Activated naive CD4-positive, alpha-beta T cell treated with anti-CD3 and anti-CD28 coated beads, Interleukin-2, amount 50 U/mL, for 16 hours (primary cell): ENCODE results near the gene KRT32.
"Not testable (repeated sequence)": the region's sequence is repeated elsewhere in the genome, so short reads cannot be mapped to it uniquely, and the experiment has no call there.

Source experiments
- DNase-seq: peaks from one replicate; pipeline ENCODE4 v3.0.0-alpha.2; 2020

The KRT32 gene

DNA sequence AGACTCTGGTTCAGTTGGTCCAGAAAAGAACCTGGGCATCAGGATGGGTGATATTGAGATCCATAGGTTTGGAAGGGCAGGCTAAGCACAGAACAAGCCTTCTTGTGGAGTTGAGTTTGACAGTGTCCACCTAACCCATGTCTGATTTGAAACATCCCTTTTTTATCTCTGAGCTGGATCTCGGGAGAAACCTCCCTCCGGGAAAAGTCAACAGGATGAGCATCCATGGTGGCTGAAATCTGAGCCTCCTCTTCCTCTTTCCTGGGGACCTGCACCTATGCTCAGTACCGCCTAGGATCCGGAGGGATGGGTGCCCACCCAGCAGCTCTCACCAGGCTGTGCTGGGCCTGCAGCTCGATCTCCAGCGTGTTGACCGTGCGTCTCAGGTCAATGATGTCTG lies 3.4 kb downstream of the KRT32 start:
- no peak for DNase-seq

DNA sequence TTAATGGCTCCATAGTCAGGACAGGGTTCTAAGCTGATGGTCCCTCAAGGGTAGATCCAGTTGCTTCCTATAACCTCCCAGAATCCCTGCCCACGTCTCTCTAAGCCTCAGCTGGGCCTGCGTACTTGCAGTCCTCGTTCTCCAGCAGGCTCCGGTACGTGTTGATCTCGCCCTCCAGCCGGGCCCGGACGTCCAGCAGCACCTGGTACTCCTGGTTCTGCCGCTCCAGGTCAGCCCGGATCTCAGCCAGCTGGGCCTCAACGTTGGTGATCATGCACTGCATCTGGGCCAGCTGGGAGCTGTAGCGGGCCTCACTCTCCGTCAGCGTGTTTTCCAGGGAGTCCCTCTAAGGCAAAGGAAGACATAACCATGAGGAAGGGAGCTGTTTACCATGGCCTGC lies 4.5 kb downstream of the KRT32 start:
- no peak for DNase-seq

DNA sequence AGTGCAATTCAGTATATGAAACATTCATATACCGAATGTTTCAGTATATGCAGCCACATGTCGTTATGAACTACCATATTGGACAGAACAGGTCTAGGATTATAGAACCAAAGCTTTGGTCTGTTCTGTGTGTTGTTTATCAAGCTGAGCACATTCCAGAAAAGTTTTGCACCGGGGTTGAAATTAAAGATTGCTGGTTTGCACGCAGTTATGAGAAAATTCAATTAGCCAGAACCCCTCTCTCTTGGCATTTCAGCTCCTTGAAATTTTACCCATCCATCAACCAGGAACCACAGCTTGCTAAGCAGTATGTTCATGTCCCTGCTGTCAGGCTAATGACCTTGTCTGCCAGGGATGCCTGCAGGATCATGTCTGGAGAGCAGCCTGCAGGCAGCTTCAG lies 9.5 kb downstream of the KRT32 start:
- DNase-seq: no peak

DNA sequence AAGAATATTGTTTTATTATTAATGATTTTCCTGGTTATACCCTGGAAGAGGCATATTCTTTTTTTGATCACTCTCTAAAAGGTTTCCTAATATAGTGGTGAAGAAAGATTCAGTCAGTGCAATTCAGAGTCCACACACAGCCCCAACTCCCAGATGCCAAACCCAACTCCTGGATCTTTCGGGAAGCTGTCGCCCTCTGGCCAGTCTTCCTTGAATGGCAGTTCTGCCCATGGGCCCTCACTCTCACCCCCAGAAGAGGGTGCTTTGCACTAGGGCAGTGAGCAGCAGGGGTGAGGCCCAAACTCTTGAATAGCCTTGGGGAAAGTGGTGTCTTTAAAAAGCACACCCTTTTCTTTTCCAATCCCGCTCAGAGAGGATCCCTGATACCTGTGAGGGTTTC lies 11.0 kb downstream of the KRT32 start:
- DNase-seq: no peak

DNA sequence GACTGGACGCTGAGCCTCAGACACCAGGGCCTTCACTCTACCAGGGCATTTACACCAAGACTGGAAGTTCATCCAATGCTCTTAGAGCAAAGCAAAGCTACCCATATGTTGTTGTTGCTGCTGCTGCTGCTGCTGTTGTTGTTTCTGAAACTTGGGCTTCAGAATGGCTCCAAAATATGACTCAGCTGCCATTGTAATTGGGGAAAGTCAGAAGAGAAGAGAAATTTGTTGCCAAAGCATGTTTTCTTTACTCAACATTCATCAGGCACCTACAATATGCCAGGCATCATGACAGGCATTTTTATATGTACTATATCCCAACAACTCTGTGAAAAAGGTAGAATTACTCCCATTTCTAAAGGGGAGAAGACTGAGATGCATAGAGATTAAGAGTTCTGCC lies 11.9 kb downstream of the KRT32 start:
- DNase-seq: no peak

DNA sequence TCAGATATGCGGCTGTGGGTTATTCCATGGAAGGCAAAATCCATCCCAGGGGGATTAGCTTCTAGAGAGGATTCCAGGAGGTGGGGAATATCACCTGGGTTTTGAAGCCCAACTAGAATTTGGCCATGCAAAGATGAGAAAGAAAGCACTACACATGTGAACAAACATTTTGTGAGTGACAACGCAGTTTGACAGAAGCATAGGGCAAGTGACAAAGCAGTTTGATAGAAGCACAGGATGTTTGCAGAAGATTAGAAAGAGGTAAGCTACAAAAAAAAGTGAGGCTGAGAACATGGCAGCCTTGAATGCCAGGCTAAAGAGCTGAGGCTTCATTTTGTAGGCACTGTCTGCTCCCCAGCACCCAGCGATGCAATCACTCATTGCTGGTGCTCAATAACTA lies 14.1 kb downstream of the KRT32 start:
- no peak for DNase-seq

DNA sequence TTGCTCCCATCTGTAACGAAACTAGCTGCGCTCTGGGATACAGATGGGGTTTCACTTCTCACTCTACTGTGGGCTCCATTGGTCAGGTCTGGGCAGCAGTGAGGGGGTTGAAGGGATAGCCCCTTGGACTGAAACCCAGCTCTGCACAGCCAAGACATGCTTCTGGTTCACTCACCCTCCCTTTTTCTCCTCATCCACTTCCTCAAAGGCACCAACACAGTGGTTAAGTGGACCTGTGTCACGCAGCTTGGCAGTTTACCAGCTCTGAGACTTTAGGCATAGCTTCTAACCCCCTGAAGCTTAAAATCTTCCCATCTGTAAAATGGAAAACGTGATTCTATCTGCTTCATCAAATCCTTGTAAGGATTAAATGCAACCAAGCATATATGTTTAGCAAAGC lies 14.9 kb downstream of the KRT32 start:
- no peak for DNase-seq

DNA sequence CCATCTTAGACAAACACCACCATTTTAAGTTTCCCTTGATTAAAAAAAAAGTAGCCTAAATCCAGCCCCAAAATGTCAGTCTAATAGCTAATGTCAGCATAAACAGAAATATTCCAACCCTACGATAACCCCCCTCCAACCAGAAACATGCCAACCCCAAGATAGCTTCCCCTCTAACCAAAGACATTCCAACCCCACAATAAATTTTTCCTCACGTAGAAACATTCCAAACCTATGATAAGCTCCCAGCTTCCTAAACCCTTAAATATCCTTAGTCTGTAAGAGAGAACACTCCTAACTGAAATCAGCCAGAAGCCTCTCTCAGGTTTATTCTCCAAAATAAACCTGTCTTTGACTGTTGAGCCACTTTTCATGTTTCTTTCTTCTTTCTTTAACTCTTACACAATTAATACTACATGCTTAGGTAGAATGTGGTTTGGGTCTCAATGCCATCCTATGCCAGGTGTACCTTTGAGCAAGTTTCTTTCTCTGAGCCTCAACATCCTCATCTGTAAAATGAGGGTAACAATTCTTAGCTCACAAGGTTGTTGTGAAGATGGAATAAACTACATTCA lies 15.9 kb downstream of the KRT32 start:
- no peak for DNase-seq

DNA sequence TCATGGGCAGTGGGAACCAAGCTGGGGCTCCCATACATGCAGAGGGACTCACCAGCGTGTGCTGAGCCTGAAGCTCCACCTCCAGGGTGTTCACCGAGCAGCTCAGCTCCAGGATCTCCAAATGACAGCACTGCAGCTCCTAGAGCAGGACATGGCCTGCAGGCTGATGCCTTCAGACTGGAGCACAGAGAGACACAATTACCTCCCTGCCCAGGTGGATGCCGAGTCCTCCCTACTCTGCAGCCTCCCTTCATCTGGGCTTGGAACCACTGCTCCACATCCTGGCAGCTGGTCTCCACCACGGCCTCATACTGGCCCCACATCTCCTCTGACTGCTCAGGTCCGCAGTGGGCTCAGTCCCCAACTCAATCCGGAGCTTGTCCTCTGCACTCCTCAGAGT lies 18.2 kb downstream of the KRT32 start:
- no peak for DNase-seq

DNA sequence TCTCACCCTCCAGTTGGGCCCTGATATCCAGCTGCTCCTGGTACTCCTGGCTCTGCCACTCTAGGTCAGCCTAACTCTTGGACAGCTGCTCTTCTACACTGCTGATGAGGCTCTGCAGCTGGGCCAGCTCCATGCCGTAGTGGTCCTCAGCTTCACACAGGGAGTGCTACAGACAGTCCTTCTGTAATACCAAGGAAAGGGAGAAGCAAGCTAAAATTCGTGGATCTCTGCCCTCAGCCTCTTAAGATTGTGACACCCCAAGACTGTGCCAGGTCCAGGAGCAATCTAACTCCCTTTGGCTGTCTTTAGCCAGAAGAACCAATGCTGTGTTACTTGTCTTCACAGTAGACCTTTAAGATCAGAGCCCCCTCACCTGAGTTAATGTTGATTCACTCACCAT lies 18.7 kb downstream of the KRT32 start:
- DNase-seq: no peak

DNA sequence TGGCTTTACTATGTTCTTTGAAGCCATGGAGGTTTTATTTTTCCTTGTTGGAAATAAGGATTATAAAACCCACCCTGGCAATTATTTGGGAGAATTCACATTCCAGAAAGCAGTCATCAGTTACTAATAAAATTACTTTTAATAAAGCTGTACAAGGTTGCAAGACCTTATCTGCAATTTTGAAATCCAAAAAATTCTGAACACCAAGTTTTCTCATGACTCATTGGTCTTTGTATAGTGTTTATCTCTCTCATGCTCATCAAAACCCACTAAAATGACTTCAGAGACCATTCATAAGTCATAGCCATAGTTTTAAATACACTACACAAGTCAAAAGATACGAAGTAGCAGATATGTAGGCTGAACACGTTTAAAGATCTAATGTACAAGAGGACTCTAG lies 20.4 kb downstream of the KRT32 start:
- no peak for DNase-seq

DNA sequence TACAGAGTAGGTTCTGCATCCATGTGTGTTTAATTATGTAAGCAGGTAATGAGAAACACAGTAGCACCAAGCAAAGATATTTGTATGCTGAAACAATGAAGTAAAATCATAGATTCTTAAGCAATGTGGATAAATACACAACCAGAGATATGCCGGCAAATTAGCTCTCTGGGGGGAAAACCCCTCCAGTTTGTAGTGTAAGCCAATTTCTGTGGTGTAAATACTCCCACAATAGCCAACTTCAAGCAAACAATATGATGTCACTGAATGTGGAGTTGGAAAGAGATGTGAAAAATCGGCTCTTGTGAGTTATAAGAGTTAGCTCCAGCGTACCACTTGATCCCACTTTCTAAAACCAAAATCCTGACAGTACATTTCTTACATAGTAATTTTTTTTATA lies 22.5 kb downstream of the KRT32 start:
- DNase-seq: no peak

DNA sequence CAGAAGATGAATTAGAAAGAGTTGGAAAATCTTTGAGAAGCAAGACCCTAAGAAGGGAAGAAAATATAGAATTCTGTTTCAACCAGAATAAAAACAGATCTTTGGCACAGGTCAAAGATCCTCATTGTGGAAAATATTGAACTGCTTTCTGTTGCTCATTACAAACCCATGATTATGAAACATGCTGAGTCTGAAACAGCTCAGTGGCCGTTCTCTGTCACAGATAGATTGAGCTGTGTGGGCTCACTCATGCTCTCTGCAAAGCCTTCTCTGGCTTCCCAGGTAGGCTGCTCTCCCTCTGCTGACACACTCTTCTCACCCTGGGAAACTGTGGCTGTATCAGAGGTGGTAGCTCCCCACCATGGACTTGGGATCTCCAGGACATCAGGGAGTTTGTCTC lies 23.0 kb downstream of the KRT32 start:
- DNase-seq: no peak

DNA sequence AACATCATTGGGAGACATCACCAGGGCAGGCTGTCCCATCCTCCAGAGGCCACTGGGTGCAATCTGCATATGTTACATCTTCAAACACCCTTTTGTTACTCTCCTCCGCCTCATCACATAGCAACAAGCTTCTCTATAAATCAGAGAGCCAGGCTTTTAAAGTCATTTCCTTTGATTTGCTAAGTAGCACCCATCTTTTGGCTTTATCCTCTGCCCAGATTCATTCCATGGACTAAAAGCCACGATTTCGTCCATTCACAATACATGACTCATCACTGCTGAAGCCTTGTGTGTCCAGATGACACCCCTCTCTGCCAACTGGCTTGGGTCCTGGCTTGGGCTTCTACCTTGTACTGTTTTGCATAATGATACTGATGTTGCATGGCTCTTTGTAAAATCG lies 24.4 kb downstream of the KRT32 start:
- DNase-seq: no peak

DNA sequence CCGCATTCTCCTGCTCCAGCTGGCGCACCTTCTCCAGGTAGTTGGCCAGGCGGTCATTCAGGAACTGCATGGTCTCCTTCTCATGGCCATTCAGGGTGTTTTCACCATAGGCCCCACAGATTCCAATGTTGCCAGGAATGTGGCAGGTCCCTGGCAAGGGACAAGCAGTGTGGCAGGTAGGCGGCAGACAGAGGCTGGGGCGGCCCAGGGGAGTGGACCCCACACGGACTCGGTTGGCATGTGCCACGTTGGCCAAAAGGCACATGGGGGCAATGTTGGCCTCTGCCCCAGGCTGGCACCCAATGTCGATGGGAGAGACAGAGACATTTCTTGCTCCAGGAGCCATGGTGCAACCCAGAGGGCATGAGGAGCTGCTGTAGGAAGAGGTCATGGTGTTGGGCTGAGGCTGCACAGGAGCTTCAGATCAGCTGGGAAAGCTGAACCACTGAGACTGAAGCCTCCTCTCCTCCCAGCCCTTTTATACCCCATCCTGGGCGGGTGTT lies 26.6 kb downstream of the KRT32 start, which contains the start of gene KRT38:
Gene KRT38, minus strand, starts transcription at position 453 of the 503 bp plus-strand sequence. Its CDS starts 62 bp downstream, at position 391.
- no peak for DNase-seq

DNA sequence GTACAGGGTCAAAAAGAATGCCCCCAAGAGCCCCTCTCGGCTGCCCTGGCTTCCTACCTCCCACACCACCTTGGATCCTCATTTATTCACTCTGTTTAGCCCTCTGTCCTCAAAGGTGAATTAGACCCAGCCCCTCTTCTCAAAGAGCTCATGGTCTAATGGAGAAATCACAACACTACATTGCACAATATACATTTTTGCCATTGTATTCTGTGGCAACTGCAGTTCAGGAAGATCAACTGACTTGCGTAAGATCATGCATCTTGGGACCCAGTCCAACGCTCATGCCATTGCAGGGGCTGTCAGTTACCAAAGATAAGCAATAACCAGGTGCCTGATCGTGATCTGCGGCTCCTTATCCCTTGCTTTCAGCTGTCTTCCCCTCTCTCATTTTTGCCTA lies 27.8 kb downstream of the KRT32 start:
- DNase-seq: no peak

DNA sequence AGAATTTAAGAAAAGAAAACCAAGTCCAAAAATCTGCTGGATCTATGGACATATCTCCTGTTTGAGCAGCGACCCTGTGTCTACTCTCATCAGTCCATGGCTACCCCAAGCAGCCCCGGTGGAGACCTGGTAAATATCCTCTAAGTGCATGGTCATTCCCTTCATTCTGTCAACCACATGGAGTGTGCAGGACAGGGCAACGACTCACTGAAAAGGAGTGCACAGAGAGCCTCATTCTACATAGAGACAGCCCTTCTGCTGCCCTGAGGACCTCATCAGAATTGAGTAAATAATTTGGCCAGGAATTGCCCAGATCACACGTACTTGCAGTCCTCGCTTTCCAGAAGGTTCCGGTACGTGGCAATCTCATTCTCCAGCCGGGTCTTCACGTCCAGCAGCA lies 29.4 kb downstream of the KRT32 start:
- DNase-seq: no peak

DNA sequence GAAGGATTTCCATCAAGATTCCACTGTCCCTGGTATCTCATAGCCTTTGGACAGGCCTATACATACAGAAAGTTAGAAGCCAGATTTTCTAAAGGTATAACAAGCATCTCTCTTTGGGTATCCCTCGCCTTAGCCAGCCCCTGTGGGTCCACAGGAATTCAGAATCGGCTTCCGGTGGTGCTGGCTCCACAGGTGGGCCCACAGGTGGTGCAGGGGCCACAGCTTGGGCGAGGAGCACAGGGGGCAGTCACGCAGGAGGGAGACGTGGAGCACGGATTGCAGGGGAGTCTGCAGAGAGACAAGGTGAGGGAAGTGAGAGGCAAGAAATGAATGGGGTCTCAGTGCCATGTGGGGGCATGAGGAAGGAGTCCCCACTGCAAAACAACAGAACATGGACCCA lies 29.9 kb downstream of the KRT32 start:
- no peak for DNase-seq

DNA sequence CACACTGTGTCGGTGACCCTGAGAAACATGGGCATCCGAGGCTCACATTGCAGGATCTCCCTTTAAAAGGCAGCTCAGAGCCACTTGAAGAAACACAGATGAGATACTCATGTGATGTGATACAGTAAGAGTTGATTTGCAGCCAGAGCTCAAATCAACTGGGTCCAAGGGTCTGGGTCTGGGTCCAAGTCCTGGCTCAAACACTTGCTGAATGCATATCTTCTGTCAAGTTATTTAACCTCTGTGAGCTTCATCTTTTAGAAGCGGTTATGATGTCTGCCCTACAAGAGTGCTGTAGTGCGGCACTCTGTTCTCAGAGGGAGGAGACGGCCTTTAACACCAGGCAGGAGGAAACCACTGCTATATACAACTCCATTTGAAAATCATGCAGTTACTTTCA lies 32.8 kb downstream of the KRT32 start:
- no peak for DNase-seq

DNA sequence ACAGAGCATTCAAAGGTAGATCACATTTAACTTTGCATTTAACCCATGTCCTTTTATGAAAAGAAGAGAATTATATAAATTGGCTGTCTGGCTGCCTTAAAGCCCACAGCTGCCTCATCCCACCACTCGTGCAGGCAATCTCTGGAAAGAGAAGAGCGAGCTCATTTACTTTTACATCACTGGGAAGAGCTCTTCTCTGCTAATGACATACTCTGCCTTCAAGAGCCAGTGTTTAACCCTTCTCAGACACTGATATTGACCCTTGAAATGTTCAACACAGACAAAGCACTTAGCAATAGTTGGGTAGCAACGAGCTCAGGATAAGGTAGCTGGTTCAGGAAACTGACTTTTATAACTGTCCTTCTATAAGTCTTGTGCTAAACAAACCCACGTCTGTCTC lies 33.2 kb downstream of the KRT32 start:
- no peak for DNase-seq

DNA sequence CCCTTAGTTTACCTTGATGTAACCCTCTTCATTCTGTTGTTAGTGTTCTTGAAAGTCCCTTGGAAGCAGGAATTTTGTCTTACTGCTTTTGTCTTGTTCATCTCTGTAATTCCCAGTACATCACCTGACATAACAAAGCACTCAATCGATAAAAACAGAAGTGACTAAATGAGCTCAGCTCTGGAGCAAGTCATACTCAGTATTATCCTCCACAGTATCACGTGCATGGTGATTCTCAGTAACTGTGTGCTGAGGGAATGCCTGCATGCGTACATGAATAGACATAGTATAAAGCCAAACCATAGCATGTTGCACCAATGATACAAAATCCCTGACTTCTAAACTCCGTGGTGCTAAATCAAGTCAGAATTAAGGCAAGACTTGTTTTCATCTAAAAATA lies 33.6 kb downstream of the KRT32 start:
- DNase-seq: no peak

DNA sequence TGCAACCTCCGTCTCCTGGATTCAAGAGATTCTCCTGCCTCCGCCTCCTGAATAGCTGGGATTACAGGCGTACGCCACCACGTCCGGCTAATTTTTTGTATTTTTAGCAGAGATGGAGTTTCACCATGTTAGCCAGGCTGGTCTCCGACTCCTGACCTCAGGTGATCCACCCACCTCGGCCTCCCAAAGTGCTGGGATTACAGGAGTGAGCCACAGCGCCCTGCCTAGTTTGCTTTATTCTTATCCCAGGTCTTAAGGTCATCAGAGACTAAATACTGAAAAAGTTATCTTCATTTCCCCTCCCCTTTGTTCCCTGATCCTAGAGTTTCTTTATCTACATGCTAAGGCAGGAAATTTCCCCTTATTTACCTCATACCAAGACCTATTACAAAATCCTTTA lies 36.8 kb downstream of the KRT32 start:
- not testable (repeated sequence) for DNase-seq

DNA sequence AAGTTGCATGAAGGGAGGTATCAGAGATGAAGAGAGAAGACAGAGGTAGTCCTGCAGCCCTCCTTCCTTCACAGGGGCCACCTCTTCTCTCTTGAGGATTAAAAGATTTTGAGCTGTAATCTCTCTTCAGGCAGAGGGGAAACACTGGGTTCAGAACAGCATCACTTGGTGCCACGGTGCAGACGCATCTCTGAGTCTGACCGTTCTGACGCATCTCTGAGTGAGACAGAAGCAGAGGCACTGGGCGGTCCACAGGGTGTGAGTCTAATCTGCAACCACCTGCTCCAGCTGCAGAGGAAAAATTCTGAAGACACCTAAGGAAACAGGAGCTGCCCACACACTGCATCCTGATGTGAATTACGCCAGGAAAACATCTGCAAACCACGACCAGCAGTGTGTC lies 37.5 kb downstream of the KRT32 start:
- no peak for DNase-seq

DNA sequence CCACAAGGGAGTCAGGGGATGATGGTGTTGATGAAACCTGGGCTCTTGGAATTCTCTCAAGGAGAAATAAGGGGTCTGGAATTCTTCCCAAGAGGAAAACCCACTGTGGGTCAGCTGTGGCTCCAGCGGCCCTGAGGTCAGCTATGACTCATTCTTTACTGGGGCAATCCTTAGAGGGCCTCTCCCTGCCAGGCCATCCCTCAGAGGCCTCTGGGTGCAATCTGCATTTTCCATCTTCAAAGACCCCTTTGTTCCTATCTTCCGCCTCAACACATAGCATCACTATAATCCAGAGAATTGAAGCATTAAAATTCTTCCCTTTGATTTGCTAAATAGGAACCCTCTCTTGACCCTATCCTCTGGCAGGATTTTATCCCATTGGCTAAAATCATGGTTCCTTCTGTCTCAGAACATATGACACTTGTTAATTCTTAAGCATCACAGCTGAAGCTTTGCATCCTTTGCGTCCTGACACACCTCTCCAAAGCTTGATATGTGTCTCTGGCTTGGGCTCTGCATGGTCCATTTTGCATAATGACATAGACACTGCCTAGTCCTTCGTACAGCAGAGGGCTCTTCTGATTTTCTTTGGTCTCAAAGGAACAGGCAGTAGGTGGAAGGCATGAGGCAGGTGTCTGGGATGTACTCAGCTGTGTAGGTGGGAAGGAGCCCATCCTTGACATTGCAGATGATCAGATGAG lies 38.4 kb downstream of the KRT32 start:
- DNase-seq: no peak

DNA sequence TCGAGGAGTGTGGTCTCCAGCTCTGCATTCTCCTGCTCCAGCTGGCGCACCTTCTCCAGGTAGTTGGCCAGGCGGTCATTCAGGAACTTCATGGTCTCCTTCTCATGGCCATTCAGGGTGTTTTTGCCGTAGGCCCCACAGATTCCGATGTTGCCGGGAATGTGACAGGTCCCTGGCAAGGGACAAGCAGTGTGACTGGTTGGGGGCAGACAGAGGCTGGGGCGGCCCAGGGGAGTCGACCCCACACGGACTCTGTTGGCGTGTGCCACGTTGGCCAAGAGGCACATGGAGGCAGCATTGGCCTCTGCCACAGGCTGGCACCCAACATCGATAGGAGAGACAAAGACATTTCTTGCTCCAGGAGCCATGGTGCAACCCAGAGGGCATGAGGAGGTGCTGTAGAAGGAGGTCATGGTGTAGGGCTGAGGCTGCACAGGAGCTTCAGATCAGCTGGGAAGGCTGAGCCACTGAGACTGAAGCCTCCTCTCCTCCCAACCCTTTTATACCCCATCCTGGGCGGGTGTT lies 43.0 kb downstream of the KRT32 start, which contains the start of gene KRT37:
Gene KRT37, minus strand, starts transcription at position 475 of the 525 bp plus-strand sequence. Its CDS starts 62 bp downstream, at position 413.
- no peak for DNase-seq
